T-helper 2 cell (primary cell): ENCODE results near the gene ISM1.
A peak's percentile ranks its signal among the peaks of the same experiment; 100 is the strongest.

Source experiments
- DNase-seq, 5 experiments: peaks; one replicate each; pipeline versions ENCODE4 v3.0.0 to v3.0.0-alpha.2; 2012 to 2022

The ISM1 gene

GRCh38 chr20:13283869-13284829 lies 63.1 kb downstream of the ISM1 start:
- no peak for DNase-seq

DNA sequence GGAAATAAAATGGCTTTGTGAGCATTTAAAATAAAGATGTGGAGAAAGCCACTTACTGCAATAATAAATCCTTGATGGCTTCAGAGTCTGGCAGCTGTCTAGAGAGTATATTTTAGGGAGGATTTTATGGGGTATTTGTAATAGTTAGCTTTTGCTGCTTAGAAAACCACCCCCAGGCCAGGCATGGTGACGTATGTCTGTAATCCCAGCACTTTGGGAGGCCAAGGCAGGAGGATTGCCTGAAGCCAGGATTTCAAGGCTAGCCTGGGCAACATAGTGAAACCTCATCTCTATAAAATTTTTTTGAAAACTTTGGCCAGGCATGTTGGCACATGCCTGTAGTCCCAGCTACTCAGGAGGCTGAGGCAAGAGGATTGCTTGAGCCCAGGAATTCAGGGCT lies 63.8 kb downstream of the ISM1 start:
- DNase-seq: no peak

DNA sequence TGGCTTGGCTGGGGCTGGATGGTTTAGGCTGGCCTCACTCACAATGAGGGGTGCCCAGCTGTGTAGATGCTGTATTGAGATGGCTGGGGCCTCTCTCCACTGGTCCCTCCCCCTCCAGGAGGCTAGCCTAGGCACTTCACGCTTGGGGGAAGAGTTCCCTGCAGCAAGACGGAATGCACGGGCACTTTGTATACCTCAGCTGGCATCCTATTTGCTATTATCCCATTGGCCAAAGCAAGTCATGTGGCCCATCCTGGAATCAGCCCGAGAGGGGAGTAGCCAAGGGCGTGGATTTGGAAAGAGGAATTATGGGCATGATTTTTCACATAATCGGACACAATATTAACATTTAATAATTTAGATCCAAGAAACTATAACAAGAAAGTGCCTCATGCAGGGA lies 64.3 kb downstream of the ISM1 start:
- no peak for DNase-seq

DNA sequence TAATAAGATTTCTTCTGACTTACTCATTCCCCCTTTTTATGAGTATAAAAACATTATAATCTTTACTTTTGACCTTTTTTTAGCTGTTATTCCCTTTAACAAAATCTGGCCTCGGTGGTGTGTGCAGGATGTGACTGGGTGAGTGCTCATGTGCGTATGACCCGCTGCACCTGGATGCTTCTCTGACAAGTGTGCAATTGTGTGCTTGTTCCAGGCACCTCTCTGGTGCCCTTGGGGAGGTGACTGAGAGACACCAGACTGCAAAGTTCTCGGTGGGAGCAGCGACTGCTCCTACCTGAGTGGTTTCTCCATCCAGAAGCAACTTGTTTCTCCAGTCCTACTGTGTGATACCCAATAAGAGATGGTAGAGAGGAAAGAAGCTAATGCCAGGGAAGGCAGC lies 65.0 kb downstream of the ISM1 start:
- no peak for DNase-seq

- no peak for DNase-seq
These were observed 65.5 kb downstream of the ISM1 start for GRCh38 chr20:13286607-13287006.

DNA sequence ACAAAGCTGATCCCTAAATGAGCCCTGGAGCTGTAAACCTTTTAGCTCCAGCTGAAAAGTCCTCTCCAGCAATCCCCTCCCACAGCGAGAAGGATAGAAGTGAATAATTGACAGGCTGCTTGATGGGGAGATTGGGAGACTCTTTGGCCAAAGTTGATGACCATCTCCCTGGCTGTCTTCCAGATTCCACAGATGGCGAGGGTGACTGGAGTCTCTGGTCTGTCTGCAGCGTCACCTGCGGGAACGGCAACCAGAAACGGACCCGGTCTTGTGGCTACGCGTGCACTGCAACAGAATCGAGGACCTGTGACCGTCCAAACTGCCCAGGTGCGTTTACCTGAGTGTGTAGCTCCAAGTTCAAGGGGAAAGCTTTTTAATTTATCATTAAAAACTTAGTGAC lies 67.3 kb downstream of the ISM1 start:
- no peak for DNase-seq

DNA sequence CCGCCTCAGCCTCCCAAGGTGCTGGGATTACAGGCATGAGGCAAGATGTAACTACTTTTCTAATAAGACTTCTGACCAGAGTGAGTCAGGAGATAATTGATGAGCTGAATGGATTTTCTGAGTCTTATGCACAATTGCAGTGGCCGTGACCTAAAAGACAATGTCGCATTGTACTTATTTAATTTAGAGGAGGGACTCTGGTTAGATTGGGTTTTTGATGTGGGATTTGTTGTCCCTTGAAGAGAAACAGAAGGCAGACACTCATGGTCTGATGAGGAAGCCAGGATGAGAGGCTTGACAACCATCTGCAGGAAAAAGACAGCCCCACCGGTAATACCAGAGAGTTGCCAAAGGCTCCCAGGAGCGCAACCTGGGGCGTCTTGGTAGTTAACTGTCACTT lies 68.0 kb downstream of the ISM1 start:
- DNase-seq: no peak

DNA sequence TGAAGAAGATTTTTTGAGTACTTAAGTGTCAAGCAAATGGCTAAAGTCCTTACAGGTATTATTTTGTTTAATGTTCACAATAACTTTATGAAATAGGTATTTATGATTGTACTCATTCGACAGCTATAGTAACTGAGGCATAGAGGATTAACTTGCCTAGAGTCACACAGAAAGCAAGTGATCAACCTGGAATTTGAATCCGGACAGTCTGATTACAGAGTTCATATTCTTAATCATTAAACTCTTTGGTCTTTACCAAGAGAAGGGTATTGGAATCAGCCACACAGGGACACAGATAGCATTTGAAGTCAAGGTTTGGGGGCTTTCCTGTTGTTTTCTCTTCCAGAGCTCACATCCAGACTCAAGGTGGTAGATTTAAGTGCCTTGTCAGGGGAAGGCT lies 69.7 kb downstream of the ISM1 start:
- DNase-seq: no peak

- no peak for DNase-seq
These were observed 70.1 kb downstream of the ISM1 start for GRCh38 chr20:13291157-13291556.

GRCh38 chr20:13292201-13292885 lies 71.3 kb downstream of the ISM1 start:
- no peak for DNase-seq

GRCh38 chr20:13294522-13294921 lies 73.4 kb downstream of the ISM1 start:
- DNase-seq: no peak

DNA sequence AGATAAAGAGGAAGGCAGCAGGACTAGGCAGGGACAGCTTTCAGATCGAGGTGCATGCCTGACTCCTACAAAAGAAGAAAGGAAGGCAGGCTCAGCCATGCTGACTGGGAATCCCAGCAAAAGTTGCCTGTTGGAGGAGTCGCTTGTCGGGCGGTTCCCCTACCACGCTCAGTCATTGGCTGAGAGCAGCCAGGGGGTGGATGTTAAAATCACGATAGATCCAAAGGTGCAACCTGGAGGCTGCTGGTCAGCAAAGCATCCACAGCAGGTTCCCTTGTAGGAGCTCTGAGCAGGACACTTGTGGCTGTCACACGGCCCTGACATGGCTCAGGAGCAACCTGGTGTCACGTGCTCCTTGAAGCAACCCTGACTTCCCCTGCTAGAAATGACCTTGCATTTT lies 74.6 kb downstream of the ISM1 start:
- DNase-seq: no peak

DNA sequence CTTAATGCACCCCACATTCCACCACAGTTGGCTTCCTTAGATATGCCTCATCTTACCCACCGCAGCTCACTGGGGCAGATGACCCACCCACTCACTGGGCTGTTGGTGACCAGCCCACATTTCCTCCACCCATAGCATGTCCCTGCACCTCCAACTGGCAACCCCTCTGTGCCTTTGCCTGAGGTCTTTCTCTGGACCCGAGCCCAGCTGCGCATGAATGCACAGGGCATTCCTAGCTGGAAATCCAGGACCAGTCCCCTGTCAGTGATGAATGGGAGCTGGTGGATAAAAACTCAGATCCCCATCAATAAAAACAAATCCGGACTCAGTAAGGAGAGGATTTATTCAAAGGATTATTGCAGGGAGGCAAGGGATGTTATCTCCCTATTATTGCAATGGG lies 75.0 kb downstream of the ISM1 start:
- no peak for DNase-seq

DNA sequence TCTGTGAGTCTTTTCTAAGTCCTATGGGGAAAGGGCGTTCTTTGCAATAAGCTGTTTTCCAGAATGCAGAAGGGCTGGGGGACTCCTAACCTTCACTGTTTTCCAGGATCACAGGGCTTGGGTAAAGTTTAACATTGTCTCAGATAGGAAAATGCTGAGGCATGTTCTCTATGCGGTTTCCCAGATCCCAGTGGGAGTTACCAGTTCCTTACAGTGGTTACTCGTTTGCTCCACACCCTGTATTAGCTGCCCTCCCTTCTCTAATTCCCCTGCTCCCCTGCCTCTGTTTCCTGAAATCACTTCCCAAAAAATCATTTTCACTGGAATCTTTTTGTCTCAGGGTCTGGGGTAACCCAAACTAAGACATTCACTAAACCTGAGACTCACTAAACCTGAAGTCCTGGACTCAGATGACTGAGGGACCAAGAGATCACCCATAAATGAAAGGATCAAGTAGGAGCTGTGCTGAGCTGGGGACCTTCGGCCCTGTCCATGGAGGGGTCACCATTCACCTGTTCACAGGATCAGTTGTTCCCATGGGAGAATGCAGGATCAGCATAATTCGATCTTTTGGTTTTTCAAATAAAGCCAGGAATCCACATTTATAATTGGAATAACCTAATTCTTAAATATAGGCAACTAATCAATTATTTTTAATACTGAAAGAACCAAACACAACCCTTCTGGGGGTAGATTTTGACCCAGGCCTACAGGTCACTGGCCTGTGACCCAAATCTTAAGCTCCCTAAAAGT lies 76.2 kb downstream of the ISM1 start:
- no peak for DNase-seq

GRCh38 chr20:13298692-13299373 lies 77.8 kb downstream of the ISM1 start:
- DNase-seq: no peak

- DNase-seq: no peak
These were observed 78.3 kb downstream of the ISM1 start for GRCh38 chr20:13299401-13299800.

- DNase-seq: no peak
These were observed 80.5 kb downstream of the ISM1 start for GRCh38 chr20:13301596-13301995.

- DNase-seq: peak in 3 of 5 experiments; percentile 10 to 26 (median 25)
These were observed 81.8 kb downstream of the ISM1 start for GRCh38 chr20:13302647-13303450.

DNA sequence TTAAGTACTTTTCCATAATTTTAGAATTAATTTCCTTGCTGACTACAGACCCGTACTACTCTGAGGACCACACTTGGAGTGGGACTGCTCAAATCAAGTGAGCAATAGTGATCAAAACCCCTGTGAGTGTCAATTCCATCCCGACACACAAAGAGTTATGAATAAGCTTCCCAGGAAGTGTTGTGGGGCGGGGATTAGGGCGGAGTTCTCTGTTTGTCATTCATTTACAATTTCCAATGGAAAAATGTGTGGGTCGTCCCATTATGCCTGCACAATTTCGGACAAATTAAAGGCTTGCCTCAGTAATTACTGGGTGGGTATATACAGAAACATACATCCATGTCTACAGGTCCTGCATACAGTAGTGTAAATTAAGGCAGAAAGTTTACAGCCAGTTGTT lies 84.2 kb downstream of the ISM1 start:
- no peak for DNase-seq

DNA sequence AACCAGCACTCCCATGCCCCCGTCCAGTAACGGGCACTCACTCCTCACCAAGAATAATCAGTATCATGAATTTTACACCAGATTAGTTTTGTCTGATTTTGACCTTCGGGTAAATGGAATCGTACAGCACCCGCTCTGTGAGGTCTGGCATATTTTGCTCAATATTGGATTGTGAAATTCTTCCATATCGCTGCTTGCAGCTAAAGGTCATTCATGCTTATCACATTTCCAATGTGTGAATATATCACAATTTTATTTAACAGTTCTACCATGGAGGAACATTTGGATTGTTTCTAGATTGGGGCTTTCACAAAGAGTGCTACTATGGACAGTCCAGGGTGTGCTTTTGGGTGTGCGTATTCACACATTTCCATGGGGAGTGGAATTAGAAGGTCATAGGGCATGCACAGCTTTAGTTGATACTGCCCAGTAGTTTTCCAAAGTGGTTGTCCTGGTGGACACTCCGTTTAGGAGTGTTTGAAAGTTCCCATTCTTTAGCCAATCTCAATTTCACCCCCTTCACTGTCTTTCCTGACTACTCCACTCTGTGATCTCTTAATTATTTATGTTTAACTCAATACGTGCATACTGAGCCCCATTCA lies 86.6 kb downstream of the ISM1 start:
- no peak for DNase-seq

- DNase-seq: no peak
These were observed 91.2 kb downstream of the ISM1 start for GRCh38 chr20:13312300-13312699.
